ENCODE data around the gene TSHR. TPM values are rescaled to one million over a fixed set of nuclear protein-coding genes. Genes with fewer than 3 reads are reported as not detected.

TSHR gene
- total RNA-seq, 1 donor from 2014 or later: not detected

GRCh38 chr14:81120501-81120900 is 165.1 kb downstream of the TSHR start:
- Histone ChIP-seq H2AFZ (ENCODE audit: low read depth, low read length) (no peak overlapping the region), H3K27me3 (ENCODE audit: insufficient read depth, low read length) (no peaks in the 10 kb centered on the region), H3K4me1 (ENCODE audit: insufficient read depth, low read length) (no peaks in the 10 kb centered on the region), H3K4me2 (ENCODE audit: low read length) (no peak overlapping the region), H3K79me2 (ENCODE audit: insufficient read depth, low read length) (no peaks in the 10 kb centered on the region), H4K20me1 (ENCODE audit: insufficient read depth, low read length) (no peaks in the 10 kb centered on the region), H3K27ac (ENCODE audit: low read depth, low read length) (no peak overlapping the region), H3K36me3 (ENCODE audit: insufficient read depth, low read length) (no peaks in the 10 kb centered on the region), H3K4me3 (ENCODE audit: insufficient read depth, low read depth, low read length) (no peak overlapping the region), H3K9me3 (ENCODE audit: insufficient read depth, low read depth, low read length) (no peaks in the 10 kb centered on the region), H3K9ac (ENCODE audit: low read length) (no peak overlapping the region)
- H3K27ac Mint-ChIP-seq (ENCODE audit: unreplicated experiment): no peak overlapping the region
- H3K36me3 Mint-ChIP-seq (ENCODE audit: low read depth, unreplicated experiment): no peaks in the 10 kb centered on the region
- H3K27me3 Mint-ChIP-seq (ENCODE audit: low read depth, unreplicated experiment): no peaks in the 10 kb centered on the region
- no peak for TF ChIP-seq EZH2 (IDR thresholded peaks at IDR 0.05; ENCODE audit: insufficient read depth, low read length)
- TF ChIP-seq, protein P1, sequence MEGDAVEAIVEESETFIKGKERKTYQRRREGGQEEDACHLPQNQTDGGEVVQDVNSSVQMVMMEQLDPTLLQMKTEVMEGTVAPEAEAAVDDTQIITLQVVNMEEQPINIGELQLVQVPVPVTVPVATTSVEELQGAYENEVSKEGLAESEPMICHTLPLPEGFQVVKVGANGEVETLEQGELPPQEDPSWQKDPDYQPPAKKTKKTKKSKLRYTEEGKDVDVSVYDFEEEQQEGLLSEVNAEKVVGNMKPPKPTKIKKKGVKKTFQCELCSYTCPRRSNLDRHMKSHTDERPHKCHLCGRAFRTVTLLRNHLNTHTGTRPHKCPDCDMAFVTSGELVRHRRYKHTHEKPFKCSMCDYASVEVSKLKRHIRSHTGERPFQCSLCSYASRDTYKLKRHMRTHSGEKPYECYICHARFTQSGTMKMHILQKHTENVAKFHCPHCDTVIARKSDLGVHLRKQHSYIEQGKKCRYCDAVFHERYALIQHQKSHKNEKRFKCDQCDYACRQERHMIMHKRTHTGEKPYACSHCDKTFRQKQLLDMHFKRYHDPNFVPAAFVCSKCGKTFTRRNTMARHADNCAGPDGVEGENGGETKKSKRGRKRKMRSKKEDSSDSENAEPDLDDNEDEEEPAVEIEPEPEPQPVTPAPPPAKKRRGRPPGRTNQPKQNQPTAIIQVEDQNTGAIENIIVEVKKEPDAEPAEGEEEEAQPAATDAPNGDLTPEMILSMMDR (IDR thresholded peaks at IDR 0.05; ENCODE audit: insufficient read depth, low read depth, low read length): no peak
- no peaks in the 10 kb centered on the region for H3K4me1 Mint-ChIP-seq (ENCODE audit: low read depth, unreplicated experiment)
- no peak for FAIRE-seq
- no peak overlapping the region for H3K4me3 Mint-ChIP-seq (ENCODE audit: unreplicated experiment)
- no peak for DNase-seq (ENCODE audit: low read depth)
- no peaks in the 10 kb centered on the region for H3K9me3 Mint-ChIP-seq (ENCODE audit: unreplicated experiment)

- no peaks in the 10 kb centered on the region for H3K79me2 ChIP-seq (ENCODE audit: insufficient read depth, low read length)
Measured at GRCh38 chr14:81122326-81122725, 166.9 kb downstream of the TSHR start.

DNA sequence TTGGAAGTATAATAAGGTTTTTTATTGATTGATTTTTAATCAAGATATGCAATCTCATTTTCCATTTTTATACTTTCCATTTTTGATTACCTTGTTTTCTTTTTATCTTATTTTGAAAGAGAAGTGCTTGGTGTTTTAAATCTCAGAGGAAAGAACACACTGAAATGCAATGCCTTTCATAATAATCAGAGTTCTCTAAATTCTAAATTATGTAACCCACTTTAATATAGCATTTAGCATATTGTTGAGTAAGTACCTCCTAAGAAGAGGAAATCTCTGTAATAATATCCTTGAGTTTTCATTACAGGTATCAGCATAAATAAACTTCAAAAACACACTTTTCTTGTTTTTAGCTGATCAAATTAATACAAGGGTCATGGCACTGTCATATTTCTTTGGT is 168.4 kb downstream of the TSHR start:
- no peaks in the 10 kb centered on the region for H3K4me1 Mint-ChIP-seq (ENCODE audit: low read depth, unreplicated experiment)
- FAIRE-seq (no peak), DNase-seq (ENCODE audit: low read depth) (no peak)
- Histone ChIP-seq H4K20me1 (ENCODE audit: insufficient read depth, low read length) (no peaks in the 10 kb centered on the region), H3K27ac (ENCODE audit: low read depth, low read length) (no peak overlapping the region), H3K79me2 (ENCODE audit: insufficient read depth, low read length) (no peaks in the 10 kb centered on the region), H3K27me3 (ENCODE audit: insufficient read depth, low read length) (no peaks in the 10 kb centered on the region), H2AFZ (ENCODE audit: low read depth, low read length) (no peak overlapping the region), H3K4me3 (ENCODE audit: insufficient read depth, low read depth, low read length) (no peak overlapping the region), H3K36me3 (ENCODE audit: insufficient read depth, low read length) (no peaks in the 10 kb centered on the region), H3K4me2 (ENCODE audit: low read length) (no peak overlapping the region), H3K9ac (ENCODE audit: low read length) (no peak overlapping the region), H3K9me3 (ENCODE audit: insufficient read depth, low read depth, low read length) (no peaks in the 10 kb centered on the region), H3K4me1 (ENCODE audit: insufficient read depth, low read length) (no peaks in the 10 kb centered on the region)
- H3K4me3 Mint-ChIP-seq (ENCODE audit: unreplicated experiment): no peak overlapping the region
- H3K36me3 Mint-ChIP-seq (ENCODE audit: low read depth, unreplicated experiment): no peaks in the 10 kb centered on the region
- H3K9me3 Mint-ChIP-seq (ENCODE audit: unreplicated experiment): peaks cover 1% of the 10 kb centered on the region
- TF ChIP-seq EZH2 (IDR thresholded peaks at IDR 0.05; ENCODE audit: insufficient read depth, low read length): no peak
- TF ChIP-seq, protein P1 (IDR thresholded peaks at IDR 0.05; ENCODE audit: insufficient read depth, low read depth, low read length): no peak
- no peaks in the 10 kb centered on the region for H3K27me3 Mint-ChIP-seq (ENCODE audit: low read depth, unreplicated experiment)
- H3K27ac Mint-ChIP-seq (ENCODE audit: unreplicated experiment): no peak overlapping the region

More at GRCh38 chr14:81122326-81122725, 166.9 kb downstream of the TSHR start:
- Histone ChIP-seq H2AFZ (ENCODE audit: low read depth, low read length) (no peak overlapping the region), H3K9me3 (ENCODE audit: insufficient read depth, low read depth, low read length) (no peaks in the 10 kb centered on the region), H3K4me2 (ENCODE audit: low read length) (no peak overlapping the region), H3K27me3 (ENCODE audit: insufficient read depth, low read length) (no peaks in the 10 kb centered on the region), H3K9ac (ENCODE audit: low read length) (no peak overlapping the region), H3K4me3 (ENCODE audit: insufficient read depth, low read depth, low read length) (no peak overlapping the region), H3K27ac (ENCODE audit: low read depth, low read length) (no peak overlapping the region), H4K20me1 (ENCODE audit: insufficient read depth, low read length) (no peaks in the 10 kb centered on the region), H3K36me3 (ENCODE audit: insufficient read depth, low read length) (no peaks in the 10 kb centered on the region), H3K4me1 (ENCODE audit: insufficient read depth, low read length) (no peaks in the 10 kb centered on the region)
- H3K27ac Mint-ChIP-seq (ENCODE audit: unreplicated experiment): no peak overlapping the region
- FAIRE-seq: no peak
- no peaks in the 10 kb centered on the region for H3K9me3 Mint-ChIP-seq (ENCODE audit: unreplicated experiment)
- DNase-seq (ENCODE audit: low read depth): no peak
- H3K4me1 Mint-ChIP-seq (ENCODE audit: low read depth, unreplicated experiment): no peaks in the 10 kb centered on the region
- no peak for TF ChIP-seq EZH2 (IDR thresholded peaks at IDR 0.05; ENCODE audit: insufficient read depth, low read length)
- TF ChIP-seq, protein P1 (IDR thresholded peaks at IDR 0.05; ENCODE audit: insufficient read depth, low read depth, low read length): no peak
- no peak overlapping the region for H3K4me3 Mint-ChIP-seq (ENCODE audit: unreplicated experiment)
- H3K36me3 Mint-ChIP-seq (ENCODE audit: low read depth, unreplicated experiment): no peaks in the 10 kb centered on the region
- H3K27me3 Mint-ChIP-seq (ENCODE audit: low read depth, unreplicated experiment): no peaks in the 10 kb centered on the region

Measured in astrocyte (in vitro differentiated cells and primary cell).